Measurements from ENCODE around the gene TTLL9. TPM values are rescaled to one million over a fixed set of nuclear protein-coding genes. Genes with fewer than 3 reads are reported as not detected.
"Not testable (repeated sequence)": the region's sequence is repeated elsewhere in the genome, so short reads cannot be mapped to it uniquely, and the experiment has no call there.

The TTLL9 gene
- total and polyA plus RNA-seq, 4 donors: 5.1 to 18.8 (median 15.3) TPM

DNA sequence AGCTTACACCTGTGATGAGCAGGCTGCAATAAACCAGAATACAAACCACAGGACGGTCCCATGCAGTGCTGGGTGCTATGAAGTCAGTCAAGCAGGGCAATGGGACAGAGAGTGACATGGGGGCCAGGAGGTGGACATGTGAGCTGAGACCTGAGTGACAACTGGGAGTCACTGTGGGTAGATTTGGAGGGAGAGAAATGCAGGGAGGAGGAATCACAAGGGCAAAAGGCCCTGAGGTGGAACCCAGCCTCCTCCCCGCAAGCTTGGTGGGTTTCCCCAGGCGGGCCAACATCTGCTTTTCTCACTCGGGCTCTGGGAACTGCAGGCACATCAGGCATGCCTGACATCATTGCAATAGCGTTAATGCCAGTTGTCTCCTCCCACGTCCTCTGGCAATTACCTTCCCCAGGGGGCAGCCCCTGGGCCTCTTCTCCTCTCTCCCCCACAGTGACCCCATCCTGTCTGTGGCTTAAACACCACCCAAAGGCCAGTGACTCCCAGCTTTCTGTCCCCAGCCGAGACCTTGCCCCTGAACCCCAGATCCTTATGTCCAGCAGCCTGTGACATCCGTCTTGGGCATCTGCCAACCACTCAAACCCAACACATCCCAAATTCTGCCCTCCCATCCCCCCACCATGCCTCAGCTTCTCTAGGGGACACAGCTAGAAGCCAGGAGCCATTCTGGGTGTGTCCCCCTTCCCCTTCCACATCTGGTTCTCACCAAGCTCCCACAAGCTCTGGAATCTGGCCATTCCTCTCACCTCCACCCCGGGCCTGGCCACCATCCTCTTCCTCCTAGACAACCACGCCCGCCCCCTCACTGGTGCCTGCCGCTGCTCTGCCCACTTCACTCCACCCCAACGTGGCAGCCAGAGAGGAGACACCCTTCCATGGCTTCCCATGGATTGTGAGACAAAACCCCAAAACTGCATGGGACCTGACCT lies 53.2 kb downstream of the TTLL9 start:
- 57% methylated on average over 13 of the region's 13 CpGs for WGBS (ENCODE audit: insufficient coverage)
- Histone ChIP-seq H3K36me3 (ENCODE audit: control insufficient read depth, insufficient read depth, low read length) (peaks cover 11% of the 10 kb centered on the region), H3K27me3 (ENCODE audit: control insufficient read depth, insufficient read depth, low read length) (no peaks in the 10 kb centered on the region), H3K4me1 (ENCODE audit: control insufficient read depth, insufficient read depth, low read length) (peaks cover 5% of the 10 kb centered on the region), H3K4me3 (ENCODE audit: low read depth, low read length) (no peak overlapping the region), H3K9me3 (ENCODE audit: control insufficient read depth, insufficient read depth, low read length) (no peaks in the 10 kb centered on the region), H3K27ac (ENCODE audit: low read depth, low read length) (no peak overlapping the region)
- DNase-seq (ENCODE audit: low read depth in 4 of 6, low spot score in 6 of 6): no peak

DNA sequence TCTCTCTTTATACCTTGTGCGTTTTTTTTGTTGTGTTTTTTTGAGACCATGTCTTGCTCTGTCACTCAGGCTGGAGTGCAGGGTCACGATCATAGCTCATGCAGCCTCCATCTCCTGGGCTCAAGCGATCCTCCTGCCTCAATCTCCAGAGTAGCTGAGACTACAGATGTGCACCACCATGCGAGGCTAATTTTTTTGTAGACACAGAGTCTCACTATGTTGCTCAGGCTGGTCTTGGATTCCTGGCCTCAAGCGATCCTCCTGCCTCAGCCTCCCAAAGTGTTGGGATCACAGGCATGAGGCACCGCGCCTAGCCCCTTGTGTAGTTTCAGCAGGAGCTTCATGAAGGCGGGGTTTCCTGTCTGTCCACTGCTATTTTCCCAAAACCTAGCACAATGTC lies 54.1 kb downstream of the TTLL9 start:
- no peaks in the 10 kb centered on the region for H3K27me3 ChIP-seq (ENCODE audit: control insufficient read depth, insufficient read depth, low read length)
- no peak overlapping the region for H3K27ac ChIP-seq (ENCODE audit: low read depth, low read length)
- 93% methylated on average over 8 of the region's 8 CpGs for WGBS (ENCODE audit: insufficient coverage)
- H3K4me3 ChIP-seq (ENCODE audit: low read depth, low read length): no peak overlapping the region
- DNase-seq (ENCODE audit: low read depth in 4 of 6, low spot score in 6 of 6): no peak
- peaks cover 2% of the 10 kb centered on the region for H3K4me1 ChIP-seq (ENCODE audit: control insufficient read depth, insufficient read depth, low read length)
- no peaks in the 10 kb centered on the region for H3K9me3 ChIP-seq (ENCODE audit: control insufficient read depth, insufficient read depth, low read length)
- H3K36me3 ChIP-seq (ENCODE audit: control insufficient read depth, insufficient read depth, low read length): peaks cover 10% of the 10 kb centered on the region

DNA sequence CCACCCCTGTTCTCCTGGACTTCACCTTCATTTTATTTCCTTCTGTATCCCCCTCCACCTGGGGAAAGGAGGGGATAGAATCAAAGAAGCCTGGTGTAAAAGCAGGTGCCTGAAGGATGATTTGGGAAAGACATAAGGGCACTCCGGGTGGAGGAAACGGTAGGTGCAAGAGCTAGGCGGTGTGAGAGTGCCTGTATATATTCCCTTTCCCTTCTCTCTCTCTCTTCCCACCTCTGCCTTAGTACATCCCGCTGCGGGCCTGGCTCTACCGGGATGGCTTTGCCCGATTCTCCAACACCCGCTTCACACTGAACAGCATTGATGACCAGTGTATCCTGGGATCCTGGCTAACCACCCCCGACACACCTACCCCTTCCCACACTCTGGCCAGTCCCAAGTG lies 55.2 kb downstream of the TTLL9 start:
- Histone ChIP-seq H3K9me3 (ENCODE audit: control insufficient read depth, insufficient read depth, low read length) (no peaks in the 10 kb centered on the region), H3K27ac (ENCODE audit: low read depth, low read length) (no peak overlapping the region), H3K27me3 (ENCODE audit: control insufficient read depth, insufficient read depth, low read length) (no peaks in the 10 kb centered on the region), H3K4me1 (ENCODE audit: control insufficient read depth, insufficient read depth, low read length) (no peaks in the 10 kb centered on the region), H3K36me3 (ENCODE audit: control insufficient read depth, insufficient read depth, low read length) (peaks cover 2% of the 10 kb centered on the region), H3K4me3 (ENCODE audit: low read depth, low read length) (no peak overlapping the region)
- 68% methylated on average over 6 of the region's 9 CpGs for WGBS (ENCODE audit: insufficient coverage)
- DNase-seq (ENCODE audit: low read depth in 4 of 6, low spot score in 6 of 6): no peak

DNA sequence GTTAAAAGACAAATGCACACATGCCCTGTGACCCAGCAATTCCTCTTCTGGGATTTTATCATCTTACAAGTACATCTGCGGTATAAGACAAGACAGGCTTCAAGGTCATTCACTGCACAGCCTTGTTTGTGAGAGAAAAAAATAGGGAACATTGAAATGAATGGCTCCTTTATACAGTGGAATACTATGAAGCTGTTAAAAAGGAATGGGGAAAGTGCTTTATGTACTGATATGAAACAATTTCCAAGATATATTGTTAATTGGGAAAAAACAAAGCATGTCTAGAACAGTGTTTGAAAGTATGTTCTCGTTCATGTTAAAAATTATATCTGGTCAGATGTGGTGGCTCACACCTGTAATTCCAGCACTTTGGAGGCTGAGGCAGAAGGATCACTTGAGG lies 56.1 kb downstream of the TTLL9 start:
- WGBS (ENCODE audit: insufficient coverage): 100% methylated on average over 1 of the region's 2 CpGs
- H3K9me3 ChIP-seq (ENCODE audit: control insufficient read depth, insufficient read depth, low read length): no peaks in the 10 kb centered on the region
- H3K36me3 ChIP-seq (ENCODE audit: control insufficient read depth, insufficient read depth, low read length): peaks cover 2% of the 10 kb centered on the region
- H3K4me1 ChIP-seq (ENCODE audit: control insufficient read depth, insufficient read depth, low read length): no peaks in the 10 kb centered on the region
- H3K4me3 ChIP-seq (ENCODE audit: low read depth, low read length): no peak overlapping the region
- no peak for DNase-seq (ENCODE audit: low read depth in 4 of 6, low spot score in 6 of 6)
- H3K27me3 ChIP-seq (ENCODE audit: control insufficient read depth, insufficient read depth, low read length): no peaks in the 10 kb centered on the region
- no peak overlapping the region for H3K27ac ChIP-seq (ENCODE audit: low read depth, low read length)

DNA sequence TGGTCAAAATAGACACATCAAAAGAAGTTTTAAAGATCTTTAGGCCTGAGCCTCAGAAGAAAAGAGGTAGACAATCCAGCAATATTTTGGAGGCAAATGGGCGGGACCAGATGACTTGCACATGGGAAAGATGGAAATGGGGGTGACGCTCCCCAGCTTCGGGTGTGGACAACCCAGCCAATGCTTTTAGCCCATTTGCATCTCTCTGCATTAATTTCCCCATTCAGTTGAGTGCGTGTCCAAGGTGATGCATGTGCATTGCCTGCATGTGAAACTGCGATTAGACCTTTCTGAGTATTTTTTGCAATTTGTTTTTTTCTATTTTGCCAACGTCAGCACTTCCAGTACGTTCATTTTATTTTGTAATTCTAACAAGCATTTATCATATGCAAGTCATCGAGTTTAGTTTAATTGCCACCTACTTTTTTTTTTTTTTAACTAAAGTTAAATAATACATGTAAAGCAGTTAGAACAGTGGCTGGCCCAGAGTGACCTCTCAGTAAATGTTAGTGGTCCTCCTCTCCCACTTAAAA lies 57.3 kb downstream of the TTLL9 start:
- DNase-seq (ENCODE audit: low read depth in 4 of 6, low spot score in 6 of 6): no peak
- Histone ChIP-seq H3K4me1 (ENCODE audit: control insufficient read depth, insufficient read depth, low read length) (no peaks in the 10 kb centered on the region), H3K9me3 (ENCODE audit: control insufficient read depth, insufficient read depth, low read length) (no peaks in the 10 kb centered on the region), H3K36me3 (ENCODE audit: control insufficient read depth, insufficient read depth, low read length) (peaks cover 2% of the 10 kb centered on the region), H3K27ac (ENCODE audit: low read depth, low read length) (no peak overlapping the region), H3K4me3 (ENCODE audit: low read depth, low read length) (no peak overlapping the region), H3K27me3 (ENCODE audit: control insufficient read depth, insufficient read depth, low read length) (no peaks in the 10 kb centered on the region)
- WGBS (ENCODE audit: insufficient coverage): 90% methylated on average over 5 of the region's 8 CpGs

GRCh38 chr20:31929631-31930030 lies 59.2 kb downstream of the TTLL9 start:
- WGBS (ENCODE audit: insufficient coverage): no CpG with 5 or more reads among the region's 4 CpGs
- DNase-seq (ENCODE audit: low read depth in 4 of 6, low spot score in 6 of 6); H3K9me3 ChIP-seq (ENCODE audit: control insufficient read depth, insufficient read depth, low read length); H3K4me1 ChIP-seq (ENCODE audit: control insufficient read depth, insufficient read depth, low read length); H3K27me3 ChIP-seq (ENCODE audit: control insufficient read depth, insufficient read depth, low read length); H3K4me3 ChIP-seq (ENCODE audit: low read depth, low read length); H3K27ac ChIP-seq (ENCODE audit: low read depth, low read length); H3K36me3 ChIP-seq (ENCODE audit: control insufficient read depth, insufficient read depth, low read length): not testable (repeated sequence)

DNA sequence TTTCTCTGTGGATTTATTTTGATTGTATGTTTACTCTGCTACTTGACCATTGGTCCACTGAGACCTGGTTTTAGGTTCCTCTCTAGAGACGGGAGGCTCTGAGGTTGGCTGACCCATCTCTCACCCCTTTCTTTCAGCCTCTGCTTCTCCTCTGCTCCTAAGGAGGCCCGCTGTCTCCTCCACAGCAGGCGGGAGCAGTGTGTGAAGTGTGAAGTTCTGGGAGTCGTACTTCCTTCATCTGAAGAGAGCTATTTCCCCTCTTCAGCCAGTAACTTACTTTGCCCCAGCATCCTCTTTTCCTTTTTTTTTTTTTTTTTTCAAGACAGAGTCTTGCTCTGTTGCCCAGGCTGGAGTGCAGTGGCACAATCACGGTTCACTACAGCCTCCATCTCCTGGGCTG lies 60.3 kb downstream of the TTLL9 start:
- Histone ChIP-seq H3K4me1 (ENCODE audit: control insufficient read depth, insufficient read depth, low read length) (no peaks in the 10 kb centered on the region), H3K4me3 (ENCODE audit: low read depth, low read length) (no peak overlapping the region), H3K36me3 (ENCODE audit: control insufficient read depth, insufficient read depth, low read length) (peaks cover 4% of the 10 kb centered on the region), H3K27me3 (ENCODE audit: control insufficient read depth, insufficient read depth, low read length) (no peaks in the 10 kb centered on the region), H3K9me3 (ENCODE audit: control insufficient read depth, insufficient read depth, low read length) (no peaks in the 10 kb centered on the region), H3K27ac (ENCODE audit: low read depth, low read length) (no peak overlapping the region)
- WGBS (ENCODE audit: insufficient coverage): 83% methylated on average over 2 of the region's 5 CpGs
- DNase-seq (ENCODE audit: low read depth in 4 of 6, low spot score in 6 of 6): no peak

DNA sequence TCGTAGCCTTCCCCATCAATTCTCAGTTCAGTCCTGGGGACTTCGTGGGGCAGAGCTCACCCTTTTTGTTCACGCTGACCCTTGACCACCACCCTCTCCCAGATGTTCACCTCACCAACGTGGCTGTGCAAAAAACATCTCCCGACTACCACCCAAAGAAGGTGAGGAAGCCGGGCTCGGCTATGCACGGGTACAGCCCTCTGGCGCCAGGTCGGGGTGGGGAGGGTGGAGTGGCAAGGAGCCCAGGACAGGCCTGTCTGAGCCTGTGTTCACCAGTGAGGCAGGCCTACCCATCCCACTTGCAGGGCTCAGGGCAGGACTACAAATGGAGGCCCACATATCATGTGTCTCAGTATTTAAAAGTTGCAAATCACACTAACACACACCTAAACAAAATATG lies 63.3 kb downstream of the TTLL9 start:
- H3K27me3 ChIP-seq (ENCODE audit: control insufficient read depth, insufficient read depth, low read length): no peaks in the 10 kb centered on the region
- no peak overlapping the region for H3K27ac ChIP-seq (ENCODE audit: low read depth, low read length)
- no peak overlapping the region for H3K4me3 ChIP-seq (ENCODE audit: low read depth, low read length)
- H3K4me1 ChIP-seq (ENCODE audit: control insufficient read depth, insufficient read depth, low read length): no peaks in the 10 kb centered on the region
- WGBS (ENCODE audit: insufficient coverage): 87% methylated on average over 6 of the region's 10 CpGs
- no peak for DNase-seq (ENCODE audit: low read depth in 4 of 6, low spot score in 6 of 6)
- no peaks in the 10 kb centered on the region for H3K9me3 ChIP-seq (ENCODE audit: control insufficient read depth, insufficient read depth, low read length)
- peaks cover 4% of the 10 kb centered on the region for H3K36me3 ChIP-seq (ENCODE audit: control insufficient read depth, insufficient read depth, low read length)

- no peak for DNase-seq (ENCODE audit: low read depth in 4 of 6, low spot score in 6 of 6)
- no peak overlapping the region for H3K27ac ChIP-seq (ENCODE audit: low read depth, low read length)
- H3K4me3 ChIP-seq (ENCODE audit: low read depth, low read length): no peak overlapping the region
- H3K27me3 ChIP-seq (ENCODE audit: control insufficient read depth, insufficient read depth, low read length): no peaks in the 10 kb centered on the region
- no peaks in the 10 kb centered on the region for H3K4me1 ChIP-seq (ENCODE audit: control insufficient read depth, insufficient read depth, low read length)
- WGBS (ENCODE audit: insufficient coverage): 90% methylated on average over 13 of the region's 14 CpGs
- H3K36me3 ChIP-seq (ENCODE audit: control insufficient read depth, insufficient read depth, low read length): peaks cover 4% of the 10 kb centered on the region
- no peaks in the 10 kb centered on the region for H3K9me3 ChIP-seq (ENCODE audit: control insufficient read depth, insufficient read depth, low read length)
These were observed 64.1 kb downstream of the TTLL9 start for GRCh38 chr20:31934491-31934890.
